Right ventricle myocardium inferior (tissue), 1 donor: ENCODE results near the gene PIK3CA. TPM values are rescaled to one million over a fixed set of nuclear protein-coding genes. Genes with fewer than 3 reads are reported as not detected.

ENCODE experiments used
- ATAC-seq: fragments of 200-7000 bp; cut with Tn5 transposase; one replicate; pipeline ENCODE4 v1.9.1; 2020; ENCODE audit warnings: mild to moderate bottlenecking, moderate library complexity
- DNase-seq: peaks from one replicate; pipeline ENCODE4 v3.0.0; 2021; ENCODE audit errors: missing footprints
- intact Hi-C: fragments of 100-400 bp; cut with DNase I; formaldehyde crosslinking; loops from one replicate; pipeline ENCODE4 v1.11.0; 2022
- total RNA-seq: library from RNA; stranded (reverse); fragmentation: NEBNext Ultra II Directional; extraction: Animal tissue kit (Norgen Biotek cat#: 25700); gene quantifications from one replicate; pipeline ENCODE4 v1.2.1, GENCODE V29; 2021
- donor health status: DM: no; HTN: yes; CAD: no; lungs with severe emphysema.

The PIK3CA gene
- total RNA-seq, 1 donor from 2014 or later = 21.1 TPM

GRCh38 chr3:179276001-179276400 is 127.8 kb downstream of the PIK3CA start:
- DNase-seq (no peak), ATAC-seq (no peak)
- intact Hi-C loops = no loop called here

GRCh38 chr3:179276743-179277142 is 128.6 kb downstream of the PIK3CA start:
- DNase-seq = no peak
- intact Hi-C loops = no loop called here
- no peak for ATAC-seq

- DNase-seq = no peak
- intact Hi-C loops = no loop called here
- ATAC-seq = no peak
Observed at GRCh38 chr3:179278151-179278550, 130.0 kb downstream of the PIK3CA start.

- DNase-seq (no peak), ATAC-seq (no peak)
- intact Hi-C loops = no loop called here
Observed at GRCh38 chr3:179278932-179279693, 131.0 kb downstream of the PIK3CA start.

- ATAC-seq (no peak), DNase-seq (no peak)
- intact Hi-C loops = no loop called here
Observed at GRCh38 chr3:179279837-179280236, 131.7 kb downstream of the PIK3CA start.

- no peak for ATAC-seq
- intact Hi-C loops = no loop called here
- DNase-seq = no peak
Observed at GRCh38 chr3:179281825-179282224, 133.7 kb downstream of the PIK3CA start.

GRCh38 chr3:179286331-179286730 is 138.2 kb downstream of the PIK3CA start:
- no peak for ATAC-seq
- intact Hi-C loops = no loop called here

GRCh38 chr3:179288845-179289244 is 140.7 kb downstream of the PIK3CA start:
- intact Hi-C loops = no loop called here
- ATAC-seq (no peak), DNase-seq (no peak)

More at GRCh38 chr3:179286331-179286730, 138.2 kb downstream of the PIK3CA start:
- DNase-seq = no peak

GRCh38 chr3:179289295-179289694 is 141.1 kb downstream of the PIK3CA start:
- DNase-seq (no peak), ATAC-seq (no peak)
- intact Hi-C loops = no loop called here

Other genes starting within 250 kb of the PIK3CA start
- 11.1 TPM for gene ZMAT3, start 76.5 kb upstream of the PIK3CA start, total RNA-seq
- gene KCNMB3, start 102.8 kb downstream of the PIK3CA start, total RNA-seq = 0.92 TPM
- 31.2 TPM for gene ZNF639, start 174.7 kb downstream of the PIK3CA start, total RNA-seq
- 64.5 TPM for gene MFN1, start 199.4 kb downstream of the PIK3CA start, total RNA-seq